GM10248 (cell line): ENCODE results near the gene PI16.

Source experiments
- CTCF ChIA-PET: fragments of 300-600 bp; sonication (Branson Sonifier 250); formaldehyde crosslinking; extraction: SDS; loops from one replicate; lab custom pipeline; 2021; ENCODE audit warnings: antibody characterized with exemption; lab: Yijun Ruan, JAX
- POLR2A ChIA-PET: fragments of 350-650 bp; sonication (Branson Sonifier 250); formaldehyde crosslinking; extraction: SDS; loops from one replicate; lab custom pipeline; 2020; ENCODE audit warnings: antibody characterized with exemption; lab: Yijun Ruan, JAX
- DNase-seq: peaks from one replicate; pipeline ENCODE4 v3.0.0; 2012; ENCODE audit errors: extremely low spot score
- TF ChIP-seq, protein P1 (sequence below): IDR thresholded peaks from 2 replicates; pipeline ENCODE4 v1.5.1; 2012; ENCODE audit warnings: mild to moderate bottlenecking, low read depth; ENCODE audit errors: extremely low read depth, missing control alignments, control extremely low read depth

Gene PI16

DNA sequence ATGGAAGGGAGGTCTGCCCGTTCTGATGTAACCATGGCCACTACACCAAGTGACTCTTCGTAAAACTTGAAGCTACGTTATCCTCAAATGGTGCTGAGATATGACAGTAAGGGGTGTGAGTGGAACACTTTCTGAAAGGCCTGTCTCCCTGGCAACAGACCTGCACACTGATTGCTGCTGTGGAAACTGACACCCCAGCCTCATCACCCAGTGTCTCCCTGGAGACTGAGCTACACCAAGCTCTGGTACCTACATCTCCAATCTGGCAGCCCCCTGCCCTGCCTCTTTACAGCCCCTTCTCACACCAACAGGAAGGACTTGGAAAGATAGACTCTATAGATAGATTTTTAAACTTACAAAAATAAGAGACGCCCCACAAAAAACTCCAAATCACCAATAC, 13.2 kb downstream of the PI16 start:
- POLR2A ChIA-PET = no interaction called here
- DNase-seq = no peak

DNA sequence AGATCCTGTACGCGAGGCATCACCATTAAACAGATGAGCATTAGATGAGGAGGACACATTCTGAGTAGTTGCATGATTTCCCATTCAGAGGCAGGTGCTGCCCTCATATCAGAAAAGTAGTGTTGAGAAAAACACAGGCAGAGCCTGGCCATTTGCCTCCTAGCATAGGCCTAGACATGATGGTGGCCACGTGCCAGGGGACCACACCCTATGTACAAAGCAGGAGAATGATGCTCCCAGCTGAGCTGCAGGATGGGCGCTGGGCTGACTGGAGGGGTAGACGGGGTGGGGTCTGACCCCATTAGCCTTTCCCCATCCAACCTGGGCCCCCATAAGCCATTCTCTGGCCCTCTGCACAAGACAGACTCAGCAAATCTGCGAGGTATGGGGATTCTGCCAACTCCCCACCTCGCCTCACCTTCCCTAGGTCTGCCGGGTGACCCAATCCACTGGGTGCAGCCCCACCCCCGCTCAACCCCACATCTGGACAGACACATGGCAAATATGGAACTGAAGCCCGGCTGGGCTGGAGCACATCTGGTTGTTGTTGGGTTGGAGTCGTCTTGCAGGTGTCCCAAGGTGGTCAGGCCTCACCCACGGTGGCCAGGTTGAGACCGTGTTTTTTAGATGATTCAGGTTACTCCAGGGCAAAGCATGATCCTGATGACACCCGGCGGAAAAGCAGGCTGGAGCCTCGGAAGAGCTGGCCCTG, 13.9 kb downstream of the PI16 start:
- no peak for DNase-seq
- TF ChIP-seq, protein P1, sequence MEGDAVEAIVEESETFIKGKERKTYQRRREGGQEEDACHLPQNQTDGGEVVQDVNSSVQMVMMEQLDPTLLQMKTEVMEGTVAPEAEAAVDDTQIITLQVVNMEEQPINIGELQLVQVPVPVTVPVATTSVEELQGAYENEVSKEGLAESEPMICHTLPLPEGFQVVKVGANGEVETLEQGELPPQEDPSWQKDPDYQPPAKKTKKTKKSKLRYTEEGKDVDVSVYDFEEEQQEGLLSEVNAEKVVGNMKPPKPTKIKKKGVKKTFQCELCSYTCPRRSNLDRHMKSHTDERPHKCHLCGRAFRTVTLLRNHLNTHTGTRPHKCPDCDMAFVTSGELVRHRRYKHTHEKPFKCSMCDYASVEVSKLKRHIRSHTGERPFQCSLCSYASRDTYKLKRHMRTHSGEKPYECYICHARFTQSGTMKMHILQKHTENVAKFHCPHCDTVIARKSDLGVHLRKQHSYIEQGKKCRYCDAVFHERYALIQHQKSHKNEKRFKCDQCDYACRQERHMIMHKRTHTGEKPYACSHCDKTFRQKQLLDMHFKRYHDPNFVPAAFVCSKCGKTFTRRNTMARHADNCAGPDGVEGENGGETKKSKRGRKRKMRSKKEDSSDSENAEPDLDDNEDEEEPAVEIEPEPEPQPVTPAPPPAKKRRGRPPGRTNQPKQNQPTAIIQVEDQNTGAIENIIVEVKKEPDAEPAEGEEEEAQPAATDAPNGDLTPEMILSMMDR = no peak
- ChIA-PET CTCF (interaction anchor here (1.0 to 1.9 kb wide), 3 partner anchors 9 to 83 kb away, joined by 3 to 5 read pairs (median 4); partner anchors contain the start of gene C6orf89), POLR2A (no interaction called here)

More for the DNA sequence above, 13.2 kb downstream of the PI16 start:
- CTCF ChIA-PET = interaction anchor here (4.0 kb wide), 1 partner anchor 12 kb away, joined by 15 read pairs; the partner anchor contains the start of gene PI16
- TF ChIP-seq, protein P1 = no peak

DNA sequence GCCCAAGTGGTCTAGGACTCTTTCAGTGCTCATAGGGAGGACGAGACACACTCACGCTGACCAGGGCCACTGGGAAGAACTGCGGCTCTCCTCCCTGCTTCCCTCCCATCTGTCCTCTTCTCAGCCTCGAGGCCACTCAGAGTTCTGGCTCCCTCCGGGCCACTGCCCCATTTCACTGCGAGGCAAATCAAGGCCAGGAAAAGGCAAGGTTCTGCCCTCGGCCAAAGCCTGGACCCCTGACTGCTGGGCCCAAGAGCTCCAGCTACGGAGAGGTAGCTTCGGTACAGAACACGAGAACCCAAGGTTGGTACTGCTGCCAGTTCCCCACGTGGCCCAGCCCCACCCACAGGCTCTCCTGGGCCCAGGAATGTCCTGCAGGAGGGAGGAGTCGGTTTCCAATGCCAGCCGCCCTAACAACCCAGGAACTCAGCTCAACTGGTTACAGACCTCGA, 14.7 kb downstream of the PI16 start:
- DNase-seq = no peak
- ChIA-PET POLR2A (no interaction called here), CTCF (interaction anchor here (1.0 to 1.9 kb wide), 3 partner anchors 8 to 84 kb away, joined by 3 to 5 read pairs (median 4); partner anchors contain the start of gene C6orf89)
- TF ChIP-seq, protein P1 = no peak

DNA sequence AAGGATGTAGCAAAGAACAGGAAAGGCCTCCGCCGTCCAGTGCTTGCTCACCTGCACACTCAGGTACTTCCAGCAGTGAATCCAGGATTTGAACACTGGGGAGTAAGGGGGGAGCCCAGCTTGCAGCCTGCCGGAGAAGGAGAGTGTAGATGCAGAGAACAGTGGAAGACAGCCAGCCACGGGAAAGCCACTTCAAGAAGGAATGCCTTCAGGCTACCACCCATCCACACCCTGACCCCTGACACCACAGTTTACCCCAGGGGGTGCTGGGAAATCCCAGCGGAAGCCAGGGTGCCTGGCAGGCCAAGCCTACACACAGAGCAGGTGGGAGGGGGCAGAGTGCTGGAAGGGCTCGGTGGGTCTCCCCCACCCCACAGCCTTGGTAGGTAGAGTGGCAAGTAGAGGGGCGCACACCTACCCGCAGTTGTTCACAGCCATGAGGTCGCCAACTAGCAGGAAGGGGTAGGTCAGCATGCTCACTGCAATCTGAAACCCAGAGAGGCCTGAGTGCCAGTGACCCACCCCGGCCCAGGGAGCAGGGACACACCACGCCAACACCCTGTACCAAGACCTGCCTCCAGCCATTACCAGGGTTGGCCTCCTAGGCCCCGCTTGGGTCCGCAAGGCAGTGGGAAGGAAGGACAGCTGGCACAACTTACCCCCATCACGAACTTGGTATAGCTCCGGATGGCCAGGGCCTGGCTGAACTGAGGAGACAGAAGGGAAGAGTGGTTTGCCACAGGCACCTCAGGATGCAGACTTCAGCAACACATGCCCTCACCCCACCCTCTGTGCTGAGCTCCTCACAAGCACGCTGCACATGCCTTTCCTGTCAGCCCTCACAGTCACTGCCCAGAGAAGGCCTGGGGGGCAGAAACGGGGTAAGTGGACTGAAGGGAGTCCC, 15.7 kb downstream of the PI16 start:
- CTCF ChIA-PET = interaction anchor here (0.9 to 2.3 kb wide), 5 partner anchors 7 to 48 kb away, joined by 3 to 6 read pairs (median 5); no protein-coding TSS in a partner anchor
- POLR2A ChIA-PET = interaction anchor here (0.5 kb wide), 1 partner anchor 10 kb away, joined by 3 read pairs; no protein-coding TSS in a partner anchor
- TF ChIP-seq, protein P1 = no peak
- no peak for DNase-seq

DNA sequence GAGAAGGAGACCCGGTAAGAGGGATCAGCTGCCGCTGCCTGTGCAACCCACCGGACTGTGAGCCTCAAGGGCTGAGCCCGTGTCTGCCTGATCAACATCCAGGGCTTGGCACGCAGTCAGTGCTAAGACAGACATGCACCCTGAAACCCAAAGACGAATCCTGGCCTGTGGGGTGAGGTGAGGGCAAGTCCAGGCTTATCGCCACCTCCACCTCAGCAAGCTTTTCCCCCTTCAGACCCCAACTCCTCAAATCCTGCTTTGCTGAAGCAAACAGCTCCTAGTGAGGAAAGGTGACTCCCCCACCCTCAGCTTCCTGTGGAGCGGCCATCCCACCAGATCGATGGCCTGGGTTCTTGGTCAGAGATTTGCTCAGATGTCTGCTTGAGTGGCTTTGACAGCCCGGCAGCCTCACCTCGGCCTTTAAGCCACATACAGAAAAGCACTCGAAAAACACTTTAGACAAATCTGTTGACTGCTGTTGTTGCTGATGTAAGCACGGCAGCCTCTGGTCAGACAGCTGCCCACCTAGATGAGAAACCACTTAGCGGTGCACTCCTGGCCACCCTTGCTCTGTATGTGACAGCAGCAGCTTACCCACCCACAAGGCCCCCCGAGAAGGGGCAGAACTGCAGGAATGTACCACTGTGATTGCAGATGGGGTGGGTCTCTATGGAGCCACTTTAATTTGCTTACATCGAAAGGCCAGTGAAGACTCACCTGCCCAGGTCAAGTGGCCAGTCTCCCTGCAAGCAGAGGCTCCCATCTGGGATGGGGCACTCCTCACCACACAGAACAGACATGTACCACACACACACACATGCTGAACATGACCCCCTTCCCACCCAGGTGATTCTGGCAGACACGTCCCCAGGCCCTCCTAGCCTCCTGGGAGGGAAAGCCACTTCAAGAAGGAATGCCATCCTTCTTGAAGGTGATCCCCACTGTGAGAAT, 16.6 kb downstream of the PI16 start:
- TF ChIP-seq, protein P1 = no peak
- POLR2A ChIA-PET = interaction anchor here (0.5 kb wide), 1 partner anchor 11 kb away, joined by 3 read pairs; no protein-coding TSS in a partner anchor
- CTCF ChIA-PET = interaction anchor here (2.0 to 2.8 kb wide), 3 partner anchors 8 to 47 kb away, joined by 5 to 7 read pairs (median 6); no protein-coding TSS in a partner anchor
- DNase-seq = no peak
